DND-41 (cell line): ENCODE measurements around the gene PID1.

Experiments used
- ATAC-seq: fragments of 200-7000 bp; cut with Tn5 transposase; 3 replicates; pipeline ENCODE4 v1.9.1; 2021; ENCODE audit warnings: low read depth; ENCODE audit not compliant: insufficient read depth
- DNase-seq: peaks from one replicate; pipeline ENCODE4 v3.0.0-alpha.2; 2020
- H2AFZ ChIP-seq: 2 replicates; pipeline ENCODE4 v1.6.0; 2012; ENCODE audit warnings: low read depth, low read length
- H3K27ac ChIP-seq: 2 replicates; pipeline ENCODE4 v1.5.1; 2012; ENCODE audit warnings: low read length, inconsistent platforms
- H3K27me3 ChIP-seq: fragments of 200-600 bp; sonication (generic); 2 replicates; pipeline ENCODE4 v1.6.0; 2012; ENCODE audit warnings: low read length, mild to moderate bottlenecking, inconsistent platforms; ENCODE audit not compliant: insufficient read depth, poor library complexity
- H3K36me3 ChIP-seq: 2 replicates; pipeline ENCODE4 v1.5.1; 2012; ENCODE audit warnings: low read length, inconsistent platforms; ENCODE audit not compliant: insufficient read depth
- H3K4me1 ChIP-seq: 2 replicates; pipeline ENCODE4 v1.5.1; 2012; ENCODE audit warnings: mild to moderate bottlenecking, low read length; ENCODE audit not compliant: insufficient read depth
- H3K4me2 ChIP-seq: 2 replicates; pipeline ENCODE4 v1.6.0; 2012; ENCODE audit warnings: mild to moderate bottlenecking, moderate library complexity, low read length, inconsistent platforms; ENCODE audit not compliant: insufficient read depth
- H3K4me3 ChIP-seq, 2 experiments: fragments of 200-600 bp in 1 of 2; shearing (Covaris generic) in 1 of 2; 2 replicates each; pipeline ENCODE4 v1.5.1; 2012 to 2016; ENCODE audit warnings: inconsistent platforms in 2 of 2, low read length in 2 of 2, mild to moderate bottlenecking in 2 of 2, low read depth in 1 of 2, moderate library complexity in 1 of 2
- H3K79me2 ChIP-seq: 2 replicates; pipeline ENCODE4 v1.6.0; 2012; ENCODE audit warnings: low read length, inconsistent platforms; ENCODE audit not compliant: insufficient read depth
- H3K9ac ChIP-seq: 2 replicates; pipeline ENCODE4 v1.6.0; 2012; ENCODE audit warnings: low read depth, mild to moderate bottlenecking, inconsistent platforms, low read length, moderate library complexity
- H3K9me3 ChIP-seq: 2 replicates; pipeline ENCODE4 v1.5.1; 2012; ENCODE audit warnings: low read length, moderate library complexity, mild to moderate bottlenecking, inconsistent platforms; ENCODE audit not compliant: insufficient read depth, severe bottlenecking
- H4K20me1 ChIP-seq: 2 replicates; pipeline ENCODE4 v1.6.0; 2012; ENCODE audit warnings: low read length; ENCODE audit not compliant: insufficient read depth
- CTCF ChIP-seq: IDR thresholded peaks from 2 replicates; pipeline ENCODE4 v1.5.1; 2012; ENCODE audit warnings: borderline replicate concordance, low read length, moderate library complexity, mild to moderate bottlenecking; ENCODE audit not compliant: poor library complexity, severe bottlenecking; ENCODE audit errors: extremely low read depth
- EZH2 ChIP-seq: IDR thresholded peaks from 3 replicates; pipeline ENCODE4 v1.6.1; 2012; ENCODE audit warnings: borderline replicate concordance, low read depth, mild to moderate bottlenecking, moderate library complexity, low read length, inconsistent platforms; ENCODE audit not compliant: severe bottlenecking

PID1 gene

GRCh38 chr2:229205704-229206103 lies 65.4 kb downstream of the PID1 start:
- DNase-seq: no peak
- Histone ChIP-seq H3K79me2 (no peaks in the 10 kb centered on the region), H3K4me1 (no peaks in the 10 kb centered on the region), H3K4me3 (no peak overlapping the region), H3K27me3 (peaks cover 1% of the 10 kb centered on the region), H3K27ac (no peak overlapping the region), H3K36me3 (no peaks in the 10 kb centered on the region), H3K9ac (no peak overlapping the region), H2AFZ (no peak overlapping the region), H4K20me1 (no peaks in the 10 kb centered on the region), H3K4me2 (no peak overlapping the region), H3K9me3 (no peaks in the 10 kb centered on the region)
- no peak for TF ChIP-seq CTCF
- ATAC-seq: no peak

DNA sequence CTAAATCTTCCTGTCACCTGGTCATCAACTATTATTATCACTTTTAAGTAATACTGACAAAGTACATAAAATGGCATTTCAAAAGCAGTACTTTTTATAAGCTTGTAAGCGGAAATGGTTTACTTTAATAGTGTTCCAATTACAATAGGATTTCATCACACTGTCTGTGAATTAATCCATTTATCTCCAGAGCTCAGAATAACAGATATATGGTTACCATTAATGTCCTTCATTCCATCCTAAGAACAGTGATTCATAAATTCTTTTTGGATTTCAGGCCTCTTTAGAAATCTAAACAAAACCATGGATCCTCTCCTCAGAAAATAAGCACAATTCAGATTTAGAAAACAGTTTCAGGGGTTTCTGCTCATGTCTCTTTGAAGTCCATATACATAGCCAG lies 68.4 kb downstream of the PID1 start:
- H3K9me3 ChIP-seq: no peaks in the 10 kb centered on the region
- no peaks in the 10 kb centered on the region for H4K20me1 ChIP-seq
- no peak overlapping the region for H2AFZ ChIP-seq
- H3K79me2 ChIP-seq: no peaks in the 10 kb centered on the region
- no peak overlapping the region for H3K4me2 ChIP-seq
- H3K4me1 ChIP-seq: no peaks in the 10 kb centered on the region
- no peak for ATAC-seq
- H3K36me3 ChIP-seq: no peaks in the 10 kb centered on the region
- no peak overlapping the region for H3K4me3 ChIP-seq
- no peak for DNase-seq
- peaks cover 2% of the 10 kb centered on the region for H3K27me3 ChIP-seq
- no peak overlapping the region for H3K9ac ChIP-seq
- no peak overlapping the region for H3K27ac ChIP-seq
- TF ChIP-seq EZH2 (no peak), CTCF (no peak)

GRCh38 chr2:229201521-229201920 lies 69.6 kb downstream of the PID1 start:
- Histone ChIP-seq H3K9ac (no peak overlapping the region), H3K9me3 (no peaks in the 10 kb centered on the region), H2AFZ (no peak overlapping the region), H3K4me2 (no peak overlapping the region), H3K4me3 (no peak overlapping the region), H3K36me3 (no peaks in the 10 kb centered on the region), H3K79me2 (no peaks in the 10 kb centered on the region), H3K27me3 (peaks cover 2% of the 10 kb centered on the region), H4K20me1 (no peaks in the 10 kb centered on the region), H3K27ac (no peak overlapping the region), H3K4me1 (no peaks in the 10 kb centered on the region)
- no peak for TF ChIP-seq EZH2
- TF ChIP-seq CTCF: no peak
- DNase-seq: no peak
- no peak for ATAC-seq

DNA sequence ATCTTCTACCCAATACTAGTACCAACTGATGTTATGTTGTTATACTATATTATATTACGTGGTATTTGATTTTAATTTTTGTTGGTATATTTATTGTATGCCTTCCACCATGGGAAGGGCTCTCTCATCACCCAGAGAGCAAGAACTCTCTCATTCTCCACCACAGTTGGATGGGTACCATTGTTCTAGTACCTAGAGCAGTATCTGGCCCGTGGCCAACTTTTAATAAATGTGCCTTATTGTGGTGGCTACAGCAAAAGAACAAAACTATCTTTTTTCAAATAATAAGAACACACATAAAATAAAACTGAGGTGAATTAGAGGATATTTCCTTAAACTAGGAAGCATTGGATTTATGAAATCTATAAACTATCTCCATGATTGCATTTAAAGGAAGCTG lies 71.8 kb downstream of the PID1 start:
- H3K4me2 ChIP-seq: no peak overlapping the region
- no peaks in the 10 kb centered on the region for H3K4me1 ChIP-seq
- H3K27me3 ChIP-seq: peaks cover 2% of the 10 kb centered on the region
- H3K4me3 ChIP-seq: no peak overlapping the region
- H3K9me3 ChIP-seq: no peaks in the 10 kb centered on the region
- no peak overlapping the region for H3K9ac ChIP-seq
- no peaks in the 10 kb centered on the region for H4K20me1 ChIP-seq
- no peak overlapping the region for H2AFZ ChIP-seq
- no peaks in the 10 kb centered on the region for H3K36me3 ChIP-seq
- H3K27ac ChIP-seq: no peak overlapping the region
- DNase-seq (no peak), ATAC-seq (no peak)
- H3K79me2 ChIP-seq: no peaks in the 10 kb centered on the region
- no peak for TF ChIP-seq EZH2
- no peak for TF ChIP-seq CTCF
